Measurements from ENCODE around the gene KRR1.

GRCh38 chr12:75478116-75478794 is 33.2 kb downstream of the KRR1 start:
- TF ChIP-seq CTCF (CRISPR knock-in tag; IDR thresholded peaks at IDR 0.05) (no peak), NFE2 (CRISPR knock-in tag; IDR thresholded peaks at IDR 0.05) (no peak), ZNF768 (CRISPR knock-in tag; IDR thresholded peaks at IDR 0.05) (no peak), FOSL1 (CRISPR knock-in tag; IDR thresholded peaks at IDR 0.05; ENCODE audit: borderline replicate concordance) (no peak), ZFX (CRISPR knock-in tag; IDR thresholded peaks at IDR 0.05; ENCODE audit: low read depth) (no peak), EP300 (IDR thresholded peaks at IDR 0.05; ENCODE audit: low read depth in 2 of 2, low read length in 2 of 2) (no peak), EP300 (CRISPR knock-in tag; IDR thresholded peaks at IDR 0.05; ENCODE audit: borderline replicate concordance) (no peak), NR3C1 (CRISPR knock-in tag; IDR thresholded peaks at IDR 0.05) (no peak), DPF2 (CRISPR knock-in tag; IDR thresholded peaks at IDR 0.05; ENCODE audit: borderline replicate concordance, low read depth) (no peak)
